ENCODE measurements around the gene NR4A1.
A peak's percentile ranks its signal among the peaks of the same experiment; 100 is the strongest.

- TF ChIP-seq CTCF (IDR thresholded peaks at IDR 0.05) (no peak), POLR2A (IDR thresholded peaks at IDR 0.05) (peak; percentile 12 to 34), EP300 (IDR thresholded peaks at IDR 0.05) (peak; percentile 23 to 84)
Observed at GRCh38 chr12:52053536-52054209, 2.4 kb downstream of the NR4A1 start.
